Measurements from ENCODE around the gene CCDC146.

- TF ChIP-seq POLR2AphosphoS5 (IDR thresholded peaks at IDR 0.05) = no peak
- no peak for TF ChIP-seq CTCF (IDR thresholded peaks at IDR 0.05 in 8 of 11, conservative IDR thresholded peaks at IDR 0.05 in 3 of 11)
These were observed 173.1 kb downstream of the CCDC146 start for GRCh38 chr7:77295549-77295948.

Measured in spleen (tissue), 7 donors.